ENCODE measurements around the gene OR13G1.

Gene OR13G1

DNA sequence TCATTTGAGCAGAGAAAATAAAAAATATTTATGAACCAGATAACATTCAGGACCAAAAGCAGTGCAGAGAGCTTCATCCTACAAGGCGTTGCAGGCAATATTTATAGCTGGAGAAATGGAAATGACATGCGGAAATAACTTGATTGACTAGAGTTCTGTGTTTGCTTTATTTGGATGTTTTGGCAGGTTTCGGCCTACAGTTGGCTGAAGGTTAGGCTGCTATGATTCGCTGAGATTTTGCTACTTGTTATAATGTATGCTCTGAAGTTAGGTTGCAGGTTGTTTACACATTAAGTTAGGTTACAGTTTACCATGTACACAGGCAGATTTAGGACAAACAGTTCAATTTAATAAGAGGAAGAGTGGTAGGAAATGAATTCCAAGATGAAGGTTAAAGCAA lies 632 bp upstream of the OR13G1 start:
- ATAC-seq = no peak
- TF ChIP-seq, protein P1, sequence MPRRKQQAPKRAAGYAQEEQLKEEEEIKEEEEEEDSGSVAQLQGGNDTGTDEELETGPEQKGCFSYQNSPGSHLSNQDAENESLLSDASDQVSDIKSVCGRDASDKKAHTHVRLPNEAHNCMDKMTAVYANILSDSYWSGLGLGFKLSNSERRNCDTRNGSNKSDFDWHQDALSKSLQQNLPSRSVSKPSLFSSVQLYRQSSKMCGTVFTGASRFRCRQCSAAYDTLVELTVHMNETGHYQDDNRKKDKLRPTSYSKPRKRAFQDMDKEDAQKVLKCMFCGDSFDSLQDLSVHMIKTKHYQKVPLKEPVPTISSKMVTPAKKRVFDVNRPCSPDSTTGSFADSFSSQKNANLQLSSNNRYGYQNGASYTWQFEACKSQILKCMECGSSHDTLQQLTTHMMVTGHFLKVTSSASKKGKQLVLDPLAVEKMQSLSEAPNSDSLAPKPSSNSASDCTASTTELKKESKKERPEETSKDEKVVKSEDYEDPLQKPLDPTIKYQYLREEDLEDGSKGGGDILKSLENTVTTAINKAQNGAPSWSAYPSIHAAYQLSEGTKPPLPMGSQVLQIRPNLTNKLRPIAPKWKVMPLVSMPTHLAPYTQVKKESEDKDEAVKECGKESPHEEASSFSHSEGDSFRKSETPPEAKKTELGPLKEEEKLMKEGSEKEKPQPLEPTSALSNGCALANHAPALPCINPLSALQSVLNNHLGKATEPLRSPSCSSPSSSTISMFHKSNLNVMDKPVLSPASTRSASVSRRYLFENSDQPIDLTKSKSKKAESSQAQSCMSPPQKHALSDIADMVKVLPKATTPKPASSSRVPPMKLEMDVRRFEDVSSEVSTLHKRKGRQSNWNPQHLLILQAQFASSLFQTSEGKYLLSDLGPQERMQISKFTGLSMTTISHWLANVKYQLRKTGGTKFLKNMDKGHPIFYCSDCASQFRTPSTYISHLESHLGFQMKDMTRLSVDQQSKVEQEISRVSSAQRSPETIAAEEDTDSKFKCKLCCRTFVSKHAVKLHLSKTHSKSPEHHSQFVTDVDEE (CRISPR knock-in tag; IDR thresholded peaks at IDR 0.05) = no peak
- no peak for TF ChIP-seq TOX (CRISPR knock-in tag; IDR thresholded peaks at IDR 0.05; ENCODE audit: borderline replicate concordance)
- TF ChIP-seq ZFP30 (CRISPR knock-in tag; IDR thresholded peaks at IDR 0.05) = no peak
- TF ChIP-seq PPARA (CRISPR knock-in tag; IDR thresholded peaks at IDR 0.05; ENCODE audit: borderline replicate concordance) = no peak
- TF ChIP-seq, protein P2, sequence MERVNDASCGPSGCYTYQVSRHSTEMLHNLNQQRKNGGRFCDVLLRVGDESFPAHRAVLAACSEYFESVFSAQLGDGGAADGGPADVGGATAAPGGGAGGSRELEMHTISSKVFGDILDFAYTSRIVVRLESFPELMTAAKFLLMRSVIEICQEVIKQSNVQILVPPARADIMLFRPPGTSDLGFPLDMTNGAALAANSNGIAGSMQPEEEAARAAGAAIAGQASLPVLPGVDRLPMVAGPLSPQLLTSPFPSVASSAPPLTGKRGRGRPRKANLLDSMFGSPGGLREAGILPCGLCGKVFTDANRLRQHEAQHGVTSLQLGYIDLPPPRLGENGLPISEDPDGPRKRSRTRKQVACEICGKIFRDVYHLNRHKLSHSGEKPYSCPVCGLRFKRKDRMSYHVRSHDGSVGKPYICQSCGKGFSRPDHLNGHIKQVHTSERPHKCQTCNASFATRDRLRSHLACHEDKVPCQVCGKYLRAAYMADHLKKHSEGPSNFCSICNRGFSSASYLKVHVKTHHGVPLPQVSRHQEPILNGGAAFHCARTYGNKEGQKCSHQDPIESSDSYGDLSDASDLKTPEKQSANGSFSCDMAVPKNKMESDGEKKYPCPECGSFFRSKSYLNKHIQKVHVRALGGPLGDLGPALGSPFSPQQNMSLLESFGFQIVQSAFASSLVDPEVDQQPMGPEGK (CRISPR knock-in tag; IDR thresholded peaks at IDR 0.05; ENCODE audit: borderline replicate concordance) = no peak
- TF ChIP-seq ZNF70 (CRISPR knock-in tag; IDR thresholded peaks at IDR 0.05) = no peak
- no peak for TF ChIP-seq ZFP3 (CRISPR knock-in tag; IDR thresholded peaks at IDR 0.05)
- no peak for TF ChIP-seq SNAI2 (CRISPR knock-in tag; IDR thresholded peaks at IDR 0.05)
- no peak for TF ChIP-seq GLIS3 (CRISPR knock-in tag; IDR thresholded peaks at IDR 0.05)
- TF ChIP-seq ZC3H10 (CRISPR knock-in tag; IDR thresholded peaks at IDR 0.05) = no peak
- TF ChIP-seq, protein P3, sequence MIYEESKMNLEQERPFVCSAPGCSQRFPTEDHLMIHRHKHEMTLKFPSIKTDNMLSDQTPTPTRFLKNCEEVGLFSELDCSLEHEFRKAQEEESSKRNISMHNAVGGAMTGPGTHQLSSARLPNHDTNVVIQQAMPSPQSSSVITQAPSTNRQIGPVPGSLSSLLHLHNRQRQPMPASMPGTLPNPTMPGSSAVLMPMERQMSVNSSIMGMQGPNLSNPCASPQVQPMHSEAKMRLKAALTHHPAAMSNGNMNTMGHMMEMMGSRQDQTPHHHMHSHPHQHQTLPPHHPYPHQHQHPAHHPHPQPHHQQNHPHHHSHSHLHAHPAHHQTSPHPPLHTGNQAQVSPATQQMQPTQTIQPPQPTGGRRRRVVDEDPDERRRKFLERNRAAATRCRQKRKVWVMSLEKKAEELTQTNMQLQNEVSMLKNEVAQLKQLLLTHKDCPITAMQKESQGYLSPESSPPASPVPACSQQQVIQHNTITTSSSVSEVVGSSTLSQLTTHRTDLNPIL (CRISPR knock-in tag; IDR thresholded peaks at IDR 0.05; ENCODE audit: low read depth) = no peak
- TF ChIP-seq ARNTL (CRISPR knock-in tag; IDR thresholded peaks at IDR 0.05; ENCODE audit: borderline replicate concordance, low read depth) = no peak
- no peak for TF ChIP-seq ZNF8 (CRISPR knock-in tag; IDR thresholded peaks at IDR 0.05)
- no peak for TF ChIP-seq ISL1 (CRISPR knock-in tag; IDR thresholded peaks at IDR 0.05)
- TF ChIP-seq CSDC2 (CRISPR knock-in tag; IDR thresholded peaks at IDR 0.05) = no peak
- TF ChIP-seq TCF4 (CRISPR knock-in tag; IDR thresholded peaks at IDR 0.05; ENCODE audit: borderline replicate concordance) = no peak
- no peak for TF ChIP-seq BACH2 (CRISPR knock-in tag; IDR thresholded peaks at IDR 0.05; ENCODE audit: borderline replicate concordance)
- TF ChIP-seq ZNF565 (CRISPR knock-in tag; conservative IDR thresholded peaks at IDR 0.05; ENCODE audit: low read depth) = no peak
- TF ChIP-seq, protein P4, sequence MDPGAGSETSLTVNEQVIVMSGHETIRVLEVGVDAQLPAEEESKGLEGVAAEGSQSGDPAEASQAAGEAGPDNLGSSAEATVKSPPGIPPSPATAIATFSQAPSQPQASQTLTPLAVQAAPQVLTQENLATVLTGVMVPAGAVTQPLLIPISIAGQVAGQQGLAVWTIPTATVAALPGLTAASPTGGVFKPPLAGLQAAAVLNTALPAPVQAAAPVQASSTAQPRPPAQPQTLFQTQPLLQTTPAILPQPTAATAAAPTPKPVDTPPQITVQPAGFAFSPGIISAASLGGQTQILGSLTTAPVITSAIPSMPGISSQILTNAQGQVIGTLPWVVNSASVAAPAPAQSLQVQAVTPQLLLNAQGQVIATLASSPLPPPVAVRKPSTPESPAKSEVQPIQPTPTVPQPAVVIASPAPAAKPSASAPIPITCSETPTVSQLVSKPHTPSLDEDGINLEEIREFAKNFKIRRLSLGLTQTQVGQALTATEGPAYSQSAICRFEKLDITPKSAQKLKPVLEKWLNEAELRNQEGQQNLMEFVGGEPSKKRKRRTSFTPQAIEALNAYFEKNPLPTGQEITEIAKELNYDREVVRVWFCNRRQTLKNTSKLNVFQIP (CRISPR knock-in tag; IDR thresholded peaks at IDR 0.05; ENCODE audit: borderline replicate concordance, low read depth) = no peak

DNA sequence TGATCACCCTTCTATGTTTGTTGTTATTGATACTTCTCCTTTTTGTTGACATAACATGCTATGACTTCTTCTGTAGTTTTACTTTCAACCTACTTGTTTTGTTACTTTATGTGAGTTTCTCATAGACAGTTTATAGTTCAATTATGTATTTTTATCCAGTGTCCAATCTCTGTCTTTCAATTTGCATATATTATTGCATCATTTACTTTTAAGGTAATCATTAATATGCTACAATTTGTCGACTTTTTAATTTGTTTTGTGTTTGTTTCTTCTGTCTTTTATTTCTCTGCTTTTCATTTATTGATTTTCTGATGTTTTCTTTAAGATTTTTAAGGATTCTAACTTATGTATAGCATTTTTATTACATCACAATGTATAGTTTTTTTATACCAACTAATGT lies 10.3 kb downstream of the OR13G1 start:
- ATAC-seq = no peak
- TF ChIP-seq, protein P2 (CRISPR knock-in tag; IDR thresholded peaks at IDR 0.05; ENCODE audit: borderline replicate concordance) = no peak
- TF ChIP-seq ARNTL (CRISPR knock-in tag; IDR thresholded peaks at IDR 0.05; ENCODE audit: borderline replicate concordance, low read depth) (no peak), RARB (CRISPR knock-in tag; IDR thresholded peaks at IDR 0.05) (no peak), ZNF70 (CRISPR knock-in tag; IDR thresholded peaks at IDR 0.05) (no peak), ZFP30 (CRISPR knock-in tag; IDR thresholded peaks at IDR 0.05) (no peak), ZC3H10 (CRISPR knock-in tag; IDR thresholded peaks at IDR 0.05) (no peak), BACH2 (CRISPR knock-in tag; IDR thresholded peaks at IDR 0.05; ENCODE audit: borderline replicate concordance) (no peak), ESRRG (CRISPR knock-in tag; IDR thresholded peaks at IDR 0.05) (no peak), ZNF565 (CRISPR knock-in tag; conservative IDR thresholded peaks at IDR 0.05; ENCODE audit: low read depth) (no peak), ISL1 (CRISPR knock-in tag; IDR thresholded peaks at IDR 0.05) (no peak), TCF4 (CRISPR knock-in tag; IDR thresholded peaks at IDR 0.05; ENCODE audit: borderline replicate concordance) (no peak), SNAI2 (CRISPR knock-in tag; IDR thresholded peaks at IDR 0.05) (no peak), CSDC2 (CRISPR knock-in tag; IDR thresholded peaks at IDR 0.05) (no peak), ZNF8 (CRISPR knock-in tag; IDR thresholded peaks at IDR 0.05) (no peak)
- TF ChIP-seq, protein P5, sequence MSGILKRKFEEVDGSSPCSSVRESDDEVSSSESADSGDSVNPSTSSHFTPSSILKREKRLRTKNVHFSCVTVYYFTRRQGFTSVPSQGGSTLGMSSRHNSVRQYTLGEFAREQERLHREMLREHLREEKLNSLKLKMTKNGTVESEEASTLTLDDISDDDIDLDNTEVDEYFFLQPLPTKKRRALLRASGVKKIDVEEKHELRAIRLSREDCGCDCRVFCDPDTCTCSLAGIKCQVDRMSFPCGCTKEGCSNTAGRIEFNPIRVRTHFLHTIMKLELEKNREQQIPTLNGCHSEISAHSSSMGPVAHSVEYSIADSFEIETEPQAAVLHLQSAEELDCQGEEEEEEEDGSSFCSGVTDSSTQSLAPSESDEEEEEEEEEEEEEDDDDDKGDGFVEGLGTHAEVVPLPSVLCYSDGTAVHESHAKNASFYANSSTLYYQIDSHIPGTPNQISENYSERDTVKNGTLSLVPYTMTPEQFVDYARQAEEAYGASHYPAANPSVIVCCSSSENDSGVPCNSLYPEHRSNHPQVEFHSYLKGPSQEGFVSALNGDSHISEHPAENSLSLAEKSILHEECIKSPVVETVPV (CRISPR knock-in tag; IDR thresholded peaks at IDR 0.05) = no peak
- TF ChIP-seq, protein P1 (CRISPR knock-in tag; IDR thresholded peaks at IDR 0.05) = no peak
